Astrocyte (in vitro differentiated cells and primary cell): ENCODE results near the gene SNAI1. TPM values are rescaled to one million over a fixed set of nuclear protein-coding genes. Genes with fewer than 3 reads are reported as not detected.

Source experiments
- DNase-seq: peaks from one replicate; pipeline ENCODE4 v3.0.0-alpha.2; 2010; ENCODE audit warnings: low read depth
- FAIRE-seq: peaks from 2 replicates; lab custom pipeline; 2011; peaks lifted over from hg19 to GRCh38; lab: Jason Lieb, UNC
- H2AFZ ChIP-seq: 2 replicates; pipeline ENCODE4 v1.6.0; 2012; ENCODE audit warnings: low read depth, low read length, inconsistent platforms
- H3K27ac ChIP-seq: 2 replicates; pipeline ENCODE4 v1.5.1; 2011; ENCODE audit warnings: low read depth, low read length, inconsistent platforms
- H3K27me3 ChIP-seq: 2 replicates; pipeline ENCODE4 v1.6.0; 2011; ENCODE audit warnings: low read length, inconsistent platforms; ENCODE audit not compliant: insufficient read depth
- H3K36me3 ChIP-seq: 2 replicates; pipeline ENCODE4 v1.5.1; 2011; ENCODE audit warnings: low read length, inconsistent platforms; ENCODE audit not compliant: insufficient read depth
- H3K4me1 ChIP-seq: 2 replicates; pipeline ENCODE4 v1.5.1; 2011; ENCODE audit warnings: low read length, inconsistent platforms; ENCODE audit not compliant: insufficient read depth
- H3K4me2 ChIP-seq: 2 replicates; pipeline ENCODE4 v1.6.0; 2012; ENCODE audit warnings: low read length, inconsistent platforms
- H3K4me3 ChIP-seq: 2 replicates; pipeline ENCODE4 v1.5.1; 2011; ENCODE audit warnings: low read depth, mild to moderate bottlenecking, low read length, inconsistent platforms; ENCODE audit not compliant: insufficient read depth
- H3K79me2 ChIP-seq: 2 replicates; pipeline ENCODE4 v1.6.0; 2012; ENCODE audit warnings: mild to moderate bottlenecking, low read length, inconsistent platforms; ENCODE audit not compliant: insufficient read depth
- H3K9ac ChIP-seq: 2 replicates; pipeline ENCODE4 v1.6.0; 2012; ENCODE audit warnings: mild to moderate bottlenecking, low read length, inconsistent platforms
- H3K9me3 ChIP-seq: 2 replicates; pipeline ENCODE4 v1.5.1; 2012; ENCODE audit warnings: low read depth, mild to moderate bottlenecking, low read length, inconsistent platforms; ENCODE audit not compliant: insufficient read depth
- H4K20me1 ChIP-seq: 2 replicates; pipeline ENCODE4 v1.6.0; 2012; ENCODE audit warnings: low read length, inconsistent platforms; ENCODE audit not compliant: insufficient read depth
- H3K27ac Mint-ChIP-seq: one replicate; pipeline ENCODE4 v1.8.0; 2021; ENCODE audit warnings: mild to moderate bottlenecking, mixed read lengths; ENCODE audit not compliant: unreplicated experiment
- H3K27me3 Mint-ChIP-seq: one replicate; pipeline ENCODE4 v1.8.0; 2021; ENCODE audit warnings: low read depth, mixed read lengths; ENCODE audit not compliant: unreplicated experiment
- H3K36me3 Mint-ChIP-seq: one replicate; pipeline ENCODE4 v1.8.0; 2021; ENCODE audit warnings: low read depth, mixed read lengths; ENCODE audit not compliant: unreplicated experiment
- H3K4me1 Mint-ChIP-seq: one replicate; pipeline ENCODE4 v1.8.0; 2021; ENCODE audit warnings: low read depth, mixed read lengths; ENCODE audit not compliant: unreplicated experiment
- H3K4me3 Mint-ChIP-seq: one replicate; pipeline ENCODE4 v1.8.0; 2021; ENCODE audit warnings: mild to moderate bottlenecking, moderate library complexity, mixed read lengths; ENCODE audit not compliant: unreplicated experiment
- H3K9me3 Mint-ChIP-seq: one replicate; pipeline ENCODE4 v1.8.0; 2021; ENCODE audit warnings: mild to moderate bottlenecking, mixed read lengths; ENCODE audit not compliant: unreplicated experiment
- CTCF ChIP-seq: IDR thresholded peaks from 2 replicates; pipeline ENCODE4 v1.5.1; 2011; ENCODE audit warnings: low read depth, mild to moderate bottlenecking, inconsistent platforms, low read length, moderate library complexity; ENCODE audit not compliant: insufficient read depth
- EZH2 ChIP-seq: IDR thresholded peaks from 2 replicates; pipeline ENCODE4 v1.6.1; 2012; ENCODE audit warnings: mild to moderate bottlenecking, low read length, inconsistent platforms; ENCODE audit not compliant: insufficient read depth
- total RNA-seq: library from RNA; stranded (reverse); gene quantifications from 2 replicates; pipeline ENCODE4 v1.2.1, GENCODE V29; 2021

Gene SNAI1
- total RNA-seq, 1 donor from 2014 or later = 9.1 TPM

GRCh38 chr20:50029083-50029696 lies 46.4 kb downstream of the SNAI1 start:
- Mint-ChIP-seq H3K36me3 (no peaks in the 10 kb centered on the region), H3K4me3 (no peak overlapping the region), H3K4me1 (peaks cover 31% of the 10 kb centered on the region), H3K9me3 (no peaks in the 10 kb centered on the region), H3K27ac (peak overlapping the region; percentile 89), H3K27me3 (no peaks in the 10 kb centered on the region)
- Histone ChIP-seq H4K20me1 (no peaks in the 10 kb centered on the region), H3K9ac (peak overlapping the region; percentile 69), H3K4me2 (peak overlapping the region; percentile 9), H3K4me3 (no peak overlapping the region), H3K79me2 (no peaks in the 10 kb centered on the region), H3K27me3 (no peaks in the 10 kb centered on the region), H3K36me3 (no peaks in the 10 kb centered on the region), H3K27ac (peak overlapping the region; percentile 95), H2AFZ (no peak overlapping the region), H3K4me1 (peaks cover 43% of the 10 kb centered on the region), H3K9me3 (peaks cover 5% of the 10 kb centered on the region)
- DNase-seq (no peak), FAIRE-seq (no peak)
- TF ChIP-seq EZH2 = no peak
- no peak for TF ChIP-seq CTCF

GRCh38 chr20:50029697-50030461 lies 47.1 kb downstream of the SNAI1 start:
- Histone ChIP-seq H2AFZ (no peak overlapping the region), H3K27ac (peak overlapping the region; percentile 95)
- peak; percentile 97 for DNase-seq

More at GRCh38 chr20:50029697-50030461, 47.1 kb downstream of the SNAI1 start:
- Mint-ChIP-seq H3K36me3 (no peaks in the 10 kb centered on the region), H3K9me3 (no peaks in the 10 kb centered on the region), H3K27me3 (no peaks in the 10 kb centered on the region), H3K4me1 (peaks cover 37% of the 10 kb centered on the region), H3K4me3 (no peak overlapping the region), H3K27ac (peak overlapping the region; percentile 91)
- H3K4me2 ChIP-seq = peak overlapping the region; percentile 77
- no peaks in the 10 kb centered on the region for H3K36me3 ChIP-seq
- H3K4me1 ChIP-seq = peaks cover 50% of the 10 kb centered on the region
- H3K9me3 ChIP-seq = peaks cover 5% of the 10 kb centered on the region
- no peak for FAIRE-seq
- no peaks in the 10 kb centered on the region for H4K20me1 ChIP-seq
- H3K9ac ChIP-seq = peak overlapping the region; percentile 82
- H3K27me3 ChIP-seq = no peaks in the 10 kb centered on the region
- no peaks in the 10 kb centered on the region for H3K79me2 ChIP-seq
- TF ChIP-seq CTCF (no peak), EZH2 (no peak)
- H3K4me3 ChIP-seq = no peak overlapping the region
